ENCODE data around the gene RCSD1.

The RCSD1 gene, protein sequence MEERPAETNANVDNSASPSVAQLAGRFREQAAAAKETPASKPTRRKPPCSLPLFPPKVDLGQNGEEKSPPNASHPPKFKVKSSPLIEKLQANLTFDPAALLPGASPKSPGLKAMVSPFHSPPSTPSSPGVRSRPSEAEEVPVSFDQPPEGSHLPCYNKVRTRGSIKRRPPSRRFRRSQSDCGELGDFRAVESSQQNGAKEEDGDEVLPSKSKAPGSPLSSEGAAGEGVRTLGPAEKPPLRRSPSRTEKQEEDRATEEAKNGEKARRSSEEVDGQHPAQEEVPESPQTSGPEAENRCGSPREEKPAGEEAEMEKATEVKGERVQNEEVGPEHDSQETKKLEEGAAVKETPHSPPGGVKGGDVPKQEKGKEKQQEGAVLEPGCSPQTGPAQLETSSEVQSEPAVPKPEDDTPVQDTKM

DNA sequence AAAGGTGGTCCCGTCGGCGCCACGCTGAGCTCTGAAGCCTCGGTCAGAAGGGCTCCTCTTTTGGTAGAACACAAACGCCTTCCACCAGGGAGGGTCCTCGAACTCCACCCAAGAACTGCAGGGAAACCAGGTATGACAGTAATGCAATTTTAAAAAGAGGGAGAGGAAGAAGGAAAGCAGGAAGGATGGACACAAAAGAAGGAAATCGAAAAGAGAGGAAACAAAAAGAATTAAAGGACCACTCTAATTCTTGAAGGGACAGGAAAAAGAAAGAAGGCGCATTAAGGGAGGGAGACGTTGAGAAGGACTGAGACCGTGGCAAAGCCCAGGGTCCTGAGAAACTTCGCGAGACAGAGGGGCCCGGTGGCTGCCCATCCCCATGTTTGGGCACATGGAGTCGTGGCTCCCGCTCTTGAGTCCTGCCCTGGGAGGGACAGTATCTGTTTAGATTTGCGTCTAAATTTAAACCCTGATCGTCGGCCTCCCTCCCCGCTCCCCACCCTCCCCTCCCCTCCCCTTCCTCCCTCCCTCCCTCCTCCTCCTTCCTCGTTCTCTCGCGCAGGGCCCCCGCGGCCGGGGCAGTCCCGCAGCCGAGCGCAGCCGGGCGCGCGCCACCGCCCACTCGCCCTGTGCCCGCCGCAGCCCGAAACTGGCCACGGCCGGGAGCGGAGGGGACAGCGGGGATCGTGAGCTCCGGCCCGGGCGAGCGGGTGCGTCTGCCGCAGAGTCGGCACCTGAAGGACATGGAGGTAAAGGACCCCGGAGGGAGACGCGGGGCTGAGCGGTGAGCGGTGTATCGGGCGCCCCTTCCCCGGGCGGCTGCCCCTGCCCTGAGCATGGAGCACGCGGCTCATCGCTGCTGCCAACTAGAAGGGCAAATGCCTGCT lies at the start of gene RCSD1:
Gene RCSD1, plus strand, starts transcription at position 552 of the 887 bp plus-strand sequence. Its CDS starts 192 bp downstream, at position 744.
- H3K79me2 ChIP-seq = no peaks in the 10 kb centered on the region
- H3K9ac ChIP-seq = no peak within 1 kb of the TSS
- TF ChIP-seq, protein P1, sequence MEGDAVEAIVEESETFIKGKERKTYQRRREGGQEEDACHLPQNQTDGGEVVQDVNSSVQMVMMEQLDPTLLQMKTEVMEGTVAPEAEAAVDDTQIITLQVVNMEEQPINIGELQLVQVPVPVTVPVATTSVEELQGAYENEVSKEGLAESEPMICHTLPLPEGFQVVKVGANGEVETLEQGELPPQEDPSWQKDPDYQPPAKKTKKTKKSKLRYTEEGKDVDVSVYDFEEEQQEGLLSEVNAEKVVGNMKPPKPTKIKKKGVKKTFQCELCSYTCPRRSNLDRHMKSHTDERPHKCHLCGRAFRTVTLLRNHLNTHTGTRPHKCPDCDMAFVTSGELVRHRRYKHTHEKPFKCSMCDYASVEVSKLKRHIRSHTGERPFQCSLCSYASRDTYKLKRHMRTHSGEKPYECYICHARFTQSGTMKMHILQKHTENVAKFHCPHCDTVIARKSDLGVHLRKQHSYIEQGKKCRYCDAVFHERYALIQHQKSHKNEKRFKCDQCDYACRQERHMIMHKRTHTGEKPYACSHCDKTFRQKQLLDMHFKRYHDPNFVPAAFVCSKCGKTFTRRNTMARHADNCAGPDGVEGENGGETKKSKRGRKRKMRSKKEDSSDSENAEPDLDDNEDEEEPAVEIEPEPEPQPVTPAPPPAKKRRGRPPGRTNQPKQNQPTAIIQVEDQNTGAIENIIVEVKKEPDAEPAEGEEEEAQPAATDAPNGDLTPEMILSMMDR (IDR thresholded peaks at IDR 0.05) = no peak
- no peaks in the 10 kb centered on the region for H3K9me3 ChIP-seq (ENCODE audit: control insufficient read depth, low read length)
- no peaks in the 10 kb centered on the region for H3K36me3 ChIP-seq (ENCODE audit: control insufficient read depth, insufficient read depth, low read length)
- no peak within 1 kb of the TSS for H3K4me3 ChIP-seq (ENCODE audit: low read depth, low read length)
- H3K27me3 ChIP-seq (ENCODE audit: control insufficient read depth, insufficient read depth, low read length) = no peaks in the 10 kb centered on the region
- H3K27ac ChIP-seq = peak within 1 kb of the TSS; percentile 32
- no peaks in the 10 kb centered on the region for H3K4me1 ChIP-seq
- peak within 1 kb of the TSS; percentile 58 for H2AFZ ChIP-seq
- H3K4me2 ChIP-seq (ENCODE audit: low read length) = peak within 1 kb of the TSS; percentile 81

DNA sequence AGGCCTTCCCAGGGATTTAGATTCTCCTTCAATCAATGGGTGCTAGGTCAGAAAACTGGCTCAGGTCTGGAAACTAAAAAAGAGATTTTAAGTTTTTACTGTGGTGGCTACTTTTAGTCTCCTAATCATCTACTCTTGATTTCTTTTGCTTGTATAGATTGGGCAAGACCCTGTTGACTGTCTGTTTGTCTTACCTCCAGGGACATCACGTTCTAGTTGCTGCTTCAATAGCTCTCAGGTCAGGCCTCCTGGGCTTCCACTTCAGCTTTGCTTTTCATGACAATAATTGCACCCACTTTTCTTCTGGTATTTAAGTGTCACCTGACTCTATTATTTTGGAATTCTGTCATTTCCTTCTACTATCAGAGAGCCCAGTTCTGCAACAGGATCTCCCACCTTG lies 48.0 kb upstream of the RCSD1 start:
- H3K27ac ChIP-seq = no peak overlapping the region
- H3K4me1 ChIP-seq = no peaks in the 10 kb centered on the region
- TF ChIP-seq, protein P1 (IDR thresholded peaks at IDR 0.05) = no peak
- no peak overlapping the region for H3K4me2 ChIP-seq (ENCODE audit: low read length)
- no peak overlapping the region for H2AFZ ChIP-seq
- H3K27me3 ChIP-seq (ENCODE audit: control insufficient read depth, insufficient read depth, low read length) = no peaks in the 10 kb centered on the region
- H3K9me3 ChIP-seq (ENCODE audit: control insufficient read depth, low read length) = no peaks in the 10 kb centered on the region
- H3K4me3 ChIP-seq (ENCODE audit: low read depth, low read length) = no peak overlapping the region
- H3K9ac ChIP-seq = no peak overlapping the region
- no peaks in the 10 kb centered on the region for H3K36me3 ChIP-seq (ENCODE audit: control insufficient read depth, insufficient read depth, low read length)
- H3K79me2 ChIP-seq = no peaks in the 10 kb centered on the region

DNA sequence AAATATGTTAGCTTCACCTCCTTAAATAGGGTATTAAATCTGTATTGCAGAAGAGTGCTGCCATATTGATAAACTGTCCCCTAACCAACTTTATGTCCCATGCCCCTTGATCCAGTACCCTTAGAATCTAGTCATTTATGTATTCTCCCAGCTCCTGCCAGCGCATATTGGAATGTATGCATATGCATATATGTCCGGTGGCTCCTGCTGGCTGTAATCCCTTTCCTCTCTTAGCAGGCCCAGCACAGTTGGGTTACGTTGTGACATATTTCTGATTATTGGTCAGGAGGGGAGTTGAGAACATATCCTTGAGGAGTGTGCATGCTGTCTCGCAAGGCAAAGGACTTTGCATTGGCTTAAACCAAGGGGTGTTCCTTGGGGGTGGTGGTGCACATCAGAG lies 47.3 kb upstream of the RCSD1 start:
- no peak overlapping the region for H3K27ac ChIP-seq
- H3K4me3 ChIP-seq (ENCODE audit: low read depth, low read length) = no peak overlapping the region
- TF ChIP-seq, protein P1 (IDR thresholded peaks at IDR 0.05) = no peak
- H3K9ac ChIP-seq = no peak overlapping the region
- H3K9me3 ChIP-seq (ENCODE audit: control insufficient read depth, low read length) = no peaks in the 10 kb centered on the region
- no peak overlapping the region for H2AFZ ChIP-seq
- no peaks in the 10 kb centered on the region for H3K4me1 ChIP-seq
- no peak overlapping the region for H3K4me2 ChIP-seq (ENCODE audit: low read length)
- H3K27me3 ChIP-seq (ENCODE audit: control insufficient read depth, insufficient read depth, low read length) = no peaks in the 10 kb centered on the region
- no peaks in the 10 kb centered on the region for H3K79me2 ChIP-seq
- H3K36me3 ChIP-seq (ENCODE audit: control insufficient read depth, insufficient read depth, low read length) = no peaks in the 10 kb centered on the region

DNA sequence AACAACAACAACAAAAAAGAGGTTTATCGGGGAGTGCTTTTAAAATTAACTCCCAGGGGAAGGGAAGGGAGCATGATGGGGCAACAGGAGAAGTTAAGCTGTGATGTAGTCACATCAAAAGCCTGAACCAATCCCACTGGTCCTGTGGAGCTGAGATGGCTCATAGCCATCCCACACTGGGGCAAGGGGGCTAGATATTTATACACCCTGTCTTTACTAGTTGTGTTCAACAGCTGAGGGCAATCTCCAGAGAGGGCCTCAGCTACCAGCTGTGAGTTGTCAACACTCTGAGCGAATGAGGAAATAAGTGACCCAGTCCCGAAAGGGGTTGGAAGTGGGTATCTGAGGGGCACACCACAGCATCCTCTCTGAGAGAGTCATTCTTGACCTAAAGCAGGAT lies 45.5 kb upstream of the RCSD1 start:
- Histone ChIP-seq H3K4me3 (ENCODE audit: low read depth, low read length) (no peak overlapping the region), H3K4me1 (no peaks in the 10 kb centered on the region), H3K79me2 (no peaks in the 10 kb centered on the region), H3K27ac (no peak overlapping the region), H3K4me2 (ENCODE audit: low read length) (no peak overlapping the region), H3K27me3 (ENCODE audit: control insufficient read depth, insufficient read depth, low read length) (no peaks in the 10 kb centered on the region), H3K36me3 (ENCODE audit: control insufficient read depth, insufficient read depth, low read length) (no peaks in the 10 kb centered on the region), H3K9ac (no peak overlapping the region), H2AFZ (no peak overlapping the region), H3K9me3 (ENCODE audit: control insufficient read depth, low read length) (no peaks in the 10 kb centered on the region)
- TF ChIP-seq, protein P1 (IDR thresholded peaks at IDR 0.05) = no peak
